Peyer's patch (tissue), 4 donors: ENCODE data around the gene PIP4K2B.

Experiments
- CTCF ChIP-seq, 6 experiments: fragments of 450-650 bp in 4 of 6; fragments of 200-600 bp in 2 of 6; sonication (generic) in 1 of 6; IDR thresholded peaks; one replicate each; pipeline ENCODE4 v1.5.1; 2017 to 2019; ENCODE audit warnings: antibody characterized with exemption in 6 of 6, mild to moderate bottlenecking in 3 of 6, moderate library complexity in 1 of 6
- POLR2A ChIP-seq, 2 donors: fragments of 450-650 bp; IDR thresholded peaks; one replicate each; pipeline ENCODE4 v1.5.1; 2017; ENCODE audit warnings: antibody characterized with exemption in 2 of 2, mild to moderate bottlenecking in 2 of 2, moderate library complexity in 2 of 2

- no peak for TF ChIP-seq CTCF (IDR thresholded peaks at IDR 0.05)
- TF ChIP-seq POLR2A (IDR thresholded peaks at IDR 0.05): no peak
These were observed 51.8 kb downstream of the PIP4K2B start for GRCh38 chr17:38747463-38748148.
